ENCODE measurements around the gene SHFL.

Gene SHFL

GRCh38 chr19:10136936-10137335, 50.8 kb downstream of the SHFL start:
- TF ChIP-seq, protein P1, sequence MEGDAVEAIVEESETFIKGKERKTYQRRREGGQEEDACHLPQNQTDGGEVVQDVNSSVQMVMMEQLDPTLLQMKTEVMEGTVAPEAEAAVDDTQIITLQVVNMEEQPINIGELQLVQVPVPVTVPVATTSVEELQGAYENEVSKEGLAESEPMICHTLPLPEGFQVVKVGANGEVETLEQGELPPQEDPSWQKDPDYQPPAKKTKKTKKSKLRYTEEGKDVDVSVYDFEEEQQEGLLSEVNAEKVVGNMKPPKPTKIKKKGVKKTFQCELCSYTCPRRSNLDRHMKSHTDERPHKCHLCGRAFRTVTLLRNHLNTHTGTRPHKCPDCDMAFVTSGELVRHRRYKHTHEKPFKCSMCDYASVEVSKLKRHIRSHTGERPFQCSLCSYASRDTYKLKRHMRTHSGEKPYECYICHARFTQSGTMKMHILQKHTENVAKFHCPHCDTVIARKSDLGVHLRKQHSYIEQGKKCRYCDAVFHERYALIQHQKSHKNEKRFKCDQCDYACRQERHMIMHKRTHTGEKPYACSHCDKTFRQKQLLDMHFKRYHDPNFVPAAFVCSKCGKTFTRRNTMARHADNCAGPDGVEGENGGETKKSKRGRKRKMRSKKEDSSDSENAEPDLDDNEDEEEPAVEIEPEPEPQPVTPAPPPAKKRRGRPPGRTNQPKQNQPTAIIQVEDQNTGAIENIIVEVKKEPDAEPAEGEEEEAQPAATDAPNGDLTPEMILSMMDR (IDR thresholded peaks at IDR 0.05), result no peak

GRCh38 chr19:10137751-10138682, 51.9 kb downstream of the SHFL start:
- Histone ChIP-seq H3K36me3 (peaks cover 69 to 100% (median 97%) of the 10 kb centered on the region in 3 donors), H3K9me3 (no peaks in the 10 kb centered on the region), H3K27me3 (no peaks in the 10 kb centered on the region), H3K4me1 (no peaks in the 10 kb centered on the region), H3K4me3 (no peak overlapping the region), H3K27ac (no peak overlapping the region)
- TF ChIP-seq, protein P1 (IDR thresholded peaks at IDR 0.05), result no peak
- intact Hi-C loops (cut with DNase I; ENCODE audit: low total_unique reads), result no loop called here
- no peak for DNase-seq

More at GRCh38 chr19:10136936-10137335, 50.8 kb downstream of the SHFL start:
- Histone ChIP-seq H3K4me3 (no peak overlapping the region), H3K27ac (no peak overlapping the region), H3K27me3 (no peaks in the 10 kb centered on the region), H3K36me3 (peaks cover 66 to 100% (median 92%) of the 10 kb centered on the region in 3 donors), H3K9me3 (no peaks in the 10 kb centered on the region), H3K4me1 (no peaks in the 10 kb centered on the region)
- no peak for DNase-seq
- intact Hi-C loops (cut with DNase I; ENCODE audit: low total_unique reads), result no loop called here

DNA sequence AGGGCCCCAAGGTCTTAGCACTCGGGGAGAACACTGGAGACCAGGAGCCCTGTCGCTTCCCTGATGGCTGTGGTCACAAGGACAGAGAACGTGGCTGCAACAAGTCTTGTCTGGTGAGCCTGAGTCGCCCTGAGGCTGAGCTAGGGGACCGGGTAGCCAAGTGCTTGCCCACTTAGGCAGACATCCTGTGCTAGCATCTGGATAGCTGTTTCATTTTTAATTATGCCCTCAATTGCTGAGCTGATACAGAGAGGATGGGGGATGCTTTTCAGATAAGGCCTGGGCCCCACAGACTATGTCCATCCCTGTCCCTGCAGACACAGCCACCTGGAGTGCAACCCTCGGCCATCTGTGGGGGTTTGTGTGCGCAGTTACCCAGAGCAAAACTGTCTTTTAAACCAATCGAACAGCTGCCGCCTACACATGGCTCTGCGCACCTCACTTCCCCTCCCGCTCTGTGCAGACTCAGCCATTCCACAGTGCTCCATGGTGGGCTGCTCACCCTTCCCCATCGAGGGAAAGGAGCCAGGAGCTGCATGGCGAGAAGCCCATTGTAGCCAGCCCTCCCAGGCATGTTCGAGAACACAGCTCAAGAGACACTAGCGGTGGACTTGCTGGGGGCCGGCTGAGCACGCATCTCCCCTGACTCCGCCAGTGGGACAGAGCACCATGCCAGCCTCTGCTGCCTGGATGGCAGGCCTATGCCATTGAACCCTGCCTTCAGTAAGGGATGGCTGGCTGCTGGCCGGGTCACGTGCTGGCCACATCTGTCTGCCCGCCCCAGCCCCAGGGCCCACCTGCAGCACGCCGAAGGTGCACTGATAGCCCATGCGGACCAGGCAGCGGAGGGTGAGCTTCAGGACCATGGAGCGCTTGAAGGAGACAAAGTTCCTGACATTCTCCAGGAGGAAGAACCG, 53.0 kb downstream of the SHFL start:
- no peaks in the 10 kb centered on the region for H3K27me3 ChIP-seq
- no peak overlapping the region for H3K27ac ChIP-seq
- intact Hi-C loops (cut with DNase I; ENCODE audit: low total_unique reads), result no loop called here
- no peaks in the 10 kb centered on the region for H3K9me3 ChIP-seq
- H3K4me3 ChIP-seq, result no peak overlapping the region
- peaks cover 68 to 100% (median 97%) of the 10 kb centered on the region in 3 donors for H3K36me3 ChIP-seq
- DNase-seq, result no peak
- TF ChIP-seq, protein P1 (IDR thresholded peaks at IDR 0.05), result no peak
- no peaks in the 10 kb centered on the region for H3K4me1 ChIP-seq

GRCh38 chr19:10139952-10140351, 53.8 kb downstream of the SHFL start:
- TF ChIP-seq, protein P1 (IDR thresholded peaks at IDR 0.05), result no peak
- Histone ChIP-seq H3K4me1 (no peaks in the 10 kb centered on the region), H3K36me3 (peaks cover 67 to 100% (median 97%) of the 10 kb centered on the region in 3 donors), H3K4me3 (no peak overlapping the region), H3K27ac (no peak overlapping the region), H3K9me3 (no peaks in the 10 kb centered on the region), H3K27me3 (no peaks in the 10 kb centered on the region)
- DNase-seq, result no peak
- intact Hi-C loops (cut with DNase I; ENCODE audit: low total_unique reads), result no loop called here

GRCh38 chr19:10141479-10141878, 55.4 kb downstream of the SHFL start:
- Histone ChIP-seq H3K27ac (no peak overlapping the region), H3K36me3 (peaks cover 72 to 100% (median 99%) of the 10 kb centered on the region in 3 donors), H3K27me3 (no peaks in the 10 kb centered on the region), H3K4me1 (no peaks in the 10 kb centered on the region), H3K9me3 (no peaks in the 10 kb centered on the region), H3K4me3 (no peak overlapping the region)
- DNase-seq, result no peak
- intact Hi-C loops (cut with DNase I; ENCODE audit: low total_unique reads), result no loop called here
- TF ChIP-seq, protein P1 (IDR thresholded peaks at IDR 0.05), result no peak
